OCI-LY1 (cell line): ENCODE measurements around the gene HECTD2.

ENCODE experiments used
- CTCF ChIP-seq: fragments of 200-600 bp; sonication (generic), shearing (Covaris generic); IDR thresholded peaks from 2 replicates; pipeline ENCODE4 v1.5.1; 2017; ENCODE audit warnings: mild to moderate bottlenecking, antibody characterized with exemption, low read length, moderate library complexity, mixed read lengths
- EZH2 ChIP-seq: fragments of 200-600 bp; sonication (generic), shearing (Covaris generic); IDR thresholded peaks from 2 replicates; pipeline ENCODE4 v1.8.0; 2017; ENCODE audit warnings: borderline replicate concordance, mixed run types, mild to moderate bottlenecking, antibody characterized with exemption, low read length, moderate library complexity, mixed read lengths

- TF ChIP-seq CTCF (no peak), EZH2 (no peak)
Measured at GRCh38 chr10:91472911-91473310, 62.8 kb downstream of the HECTD2 start.
